Activated CD4-positive, alpha-beta memory T cell treated with anti-CD3 and anti-CD28 coated beads for 36 hours (primary cell): Measurements from ENCODE around the gene KCNJ10. TPM values are rescaled to one million over a fixed set of nuclear protein-coding genes. Genes with fewer than 3 reads are reported as not detected.

ENCODE experiments used
- CTCF ChIA-PET: fragments of 350-600 bp; sonication (Branson Sonifier 250); formaldehyde crosslinking; loops from one replicate; lab custom pipeline; 2021; ENCODE audit warnings: antibody characterized with exemption, inconsistent platforms; lab: Charles Lee
- POLR2A ChIA-PET: fragments of 350-600 bp; sonication (Branson Sonifier 250); formaldehyde crosslinking; loops from one replicate; lab custom pipeline; 2021; ENCODE audit warnings: antibody characterized with exemption; lab: Charles Lee
- DNase-seq: peaks from one replicate; pipeline ENCODE4 v3.0.0-alpha.2; 2020
- H3K27ac Mint-ChIP-seq: one replicate; pipeline ENCODE4 v1.8.0; 2021; ENCODE audit warnings: mixed read lengths
- H3K27me3 Mint-ChIP-seq: one replicate; pipeline ENCODE4 v1.8.0; 2021; ENCODE audit warnings: mixed read lengths
- H3K36me3 Mint-ChIP-seq: one replicate; pipeline ENCODE4 v1.8.0; 2021; ENCODE audit warnings: mixed read lengths
- H3K4me1 Mint-ChIP-seq: one replicate; pipeline ENCODE4 v1.8.0; 2021; ENCODE audit warnings: low read depth, mixed read lengths
- H3K4me3 Mint-ChIP-seq: one replicate; pipeline ENCODE4 v1.8.0; 2021; ENCODE audit warnings: mild to moderate bottlenecking, mixed read lengths
- H3K9me3 Mint-ChIP-seq: one replicate; pipeline ENCODE4 v1.8.0; 2021; ENCODE audit warnings: mixed read lengths
- intact Hi-C: fragments of 100-400 bp; cut with micrococcal nuclease; formaldehyde crosslinking; loops from one replicate; pipeline ENCODE4 v1.15.1; 2023
- total RNA-seq, 2 experiments: library from RNA; stranded (reverse); gene quantifications; one replicate each; pipeline ENCODE4 v1.2.3, GENCODE V29; 2021

The KCNJ10 gene
- total RNA-seq, 2 experiments from 2014 or later = not detected

- peaks cover 28% of the 10 kb centered on the region for H3K27me3 Mint-ChIP-seq
- DNase-seq = no peak
- CTCF ChIA-PET = interaction anchor here (1.3 to 1.9 kb wide), 2 partner anchors 37 to 39 kb away, joined by 8 read pairs; no protein-coding TSS in a partner anchor
- intact Hi-C loops = no loop called here
- no peaks in the 10 kb centered on the region for H3K36me3 Mint-ChIP-seq
- H3K27ac Mint-ChIP-seq = no peak overlapping the region
- no peaks in the 10 kb centered on the region for H3K4me1 Mint-ChIP-seq
- POLR2A ChIA-PET = no interaction called here
- H3K9me3 Mint-ChIP-seq = no peaks in the 10 kb centered on the region
- no peak overlapping the region for H3K4me3 Mint-ChIP-seq
Observed at GRCh38 chr1:159968901-159969300, 101.1 kb downstream of the KCNJ10 start.

DNA sequence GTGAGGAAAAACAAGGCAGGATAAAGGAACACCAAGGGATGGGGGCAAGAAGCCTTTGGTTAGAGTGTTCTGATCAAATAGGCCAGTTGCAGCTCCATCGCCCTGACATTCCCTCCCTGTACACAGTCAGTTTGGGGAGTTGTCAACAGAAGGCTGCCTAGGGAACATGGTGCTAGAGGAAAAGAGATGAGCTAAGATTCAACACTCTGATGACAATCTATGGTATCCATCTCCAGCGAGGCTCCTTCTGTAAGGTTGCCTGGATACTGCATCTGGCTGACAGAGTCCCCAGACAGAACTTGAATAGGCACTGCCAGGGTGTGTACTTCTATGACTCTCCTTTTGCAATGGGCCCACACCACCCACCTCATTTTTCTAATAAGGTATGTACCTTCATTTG lies 104.7 kb downstream of the KCNJ10 start:
- Mint-ChIP-seq H3K36me3 (no peaks in the 10 kb centered on the region), H3K4me3 (no peak overlapping the region), H3K4me1 (no peaks in the 10 kb centered on the region), H3K27ac (no peak overlapping the region), H3K9me3 (no peaks in the 10 kb centered on the region), H3K27me3 (peaks cover 21% of the 10 kb centered on the region)
- POLR2A ChIA-PET = no interaction called here
- DNase-seq = no peak
- intact Hi-C loops = no loop called here
- CTCF ChIA-PET = interaction anchor here (4.4 kb wide), 1 partner anchor 42 kb away, joined by 22 read pairs; no protein-coding TSS in a partner anchor

DNA sequence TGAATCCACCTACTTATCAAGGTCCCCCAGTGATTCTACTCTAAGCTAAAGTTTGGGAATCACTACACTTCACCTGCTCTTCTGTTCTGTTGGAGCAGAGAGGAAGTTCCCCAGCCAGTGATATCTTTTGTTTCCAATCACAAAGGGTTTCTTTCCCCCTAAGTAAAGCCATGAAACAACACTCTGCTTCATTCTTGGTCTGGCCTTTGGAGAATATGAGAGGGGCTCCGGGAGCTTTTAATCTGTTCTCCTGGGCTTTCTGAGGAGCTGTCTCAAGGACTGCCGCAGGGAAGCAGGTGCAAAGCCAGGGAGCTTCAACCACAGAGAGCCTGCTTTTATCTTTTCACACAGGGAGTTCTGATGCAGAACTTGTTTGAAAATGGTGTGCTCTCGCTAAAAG lies 105.8 kb downstream of the KCNJ10 start:
- peaks cover 21% of the 10 kb centered on the region for H3K27me3 Mint-ChIP-seq
- peaks cover 5% of the 10 kb centered on the region for H3K4me1 Mint-ChIP-seq
- H3K36me3 Mint-ChIP-seq = no peaks in the 10 kb centered on the region
- no peak overlapping the region for H3K4me3 Mint-ChIP-seq
- no peak overlapping the region for H3K27ac Mint-ChIP-seq
- DNase-seq = no peak
- H3K9me3 Mint-ChIP-seq = no peaks in the 10 kb centered on the region
- ChIA-PET POLR2A (no interaction called here), CTCF (interaction anchor here (4.4 kb wide), 1 partner anchor 43 kb away, joined by 22 read pairs; no protein-coding TSS in a partner anchor)
- intact Hi-C loops = no loop called here

GRCh38 chr1:159962176-159962575 lies 107.8 kb downstream of the KCNJ10 start:
- H3K4me1 Mint-ChIP-seq = peaks cover 11% of the 10 kb centered on the region
- peaks cover 11% of the 10 kb centered on the region for H3K27me3 Mint-ChIP-seq
- CTCF ChIA-PET = interaction anchor here (4.4 kb wide), 1 partner anchor 45 kb away, joined by 22 read pairs; no protein-coding TSS in a partner anchor
- DNase-seq = no peak
- H3K27ac Mint-ChIP-seq = no peak overlapping the region
- no peak overlapping the region for H3K4me3 Mint-ChIP-seq
- intact Hi-C loops = no loop called here
- POLR2A ChIA-PET = no interaction called here
- H3K9me3 Mint-ChIP-seq = no peaks in the 10 kb centered on the region
- no peaks in the 10 kb centered on the region for H3K36me3 Mint-ChIP-seq

GRCh38 chr1:159961636-159962035 lies 108.3 kb downstream of the KCNJ10 start:
- Mint-ChIP-seq H3K27ac (no peak overlapping the region), H3K4me1 (peaks cover 11% of the 10 kb centered on the region), H3K4me3 (no peak overlapping the region), H3K9me3 (no peaks in the 10 kb centered on the region), H3K27me3 (peaks cover 11% of the 10 kb centered on the region), H3K36me3 (no peaks in the 10 kb centered on the region)
- DNase-seq = no peak
- ChIA-PET POLR2A (no interaction called here), CTCF (no interaction called here)
- intact Hi-C loops = no loop called here

DNA sequence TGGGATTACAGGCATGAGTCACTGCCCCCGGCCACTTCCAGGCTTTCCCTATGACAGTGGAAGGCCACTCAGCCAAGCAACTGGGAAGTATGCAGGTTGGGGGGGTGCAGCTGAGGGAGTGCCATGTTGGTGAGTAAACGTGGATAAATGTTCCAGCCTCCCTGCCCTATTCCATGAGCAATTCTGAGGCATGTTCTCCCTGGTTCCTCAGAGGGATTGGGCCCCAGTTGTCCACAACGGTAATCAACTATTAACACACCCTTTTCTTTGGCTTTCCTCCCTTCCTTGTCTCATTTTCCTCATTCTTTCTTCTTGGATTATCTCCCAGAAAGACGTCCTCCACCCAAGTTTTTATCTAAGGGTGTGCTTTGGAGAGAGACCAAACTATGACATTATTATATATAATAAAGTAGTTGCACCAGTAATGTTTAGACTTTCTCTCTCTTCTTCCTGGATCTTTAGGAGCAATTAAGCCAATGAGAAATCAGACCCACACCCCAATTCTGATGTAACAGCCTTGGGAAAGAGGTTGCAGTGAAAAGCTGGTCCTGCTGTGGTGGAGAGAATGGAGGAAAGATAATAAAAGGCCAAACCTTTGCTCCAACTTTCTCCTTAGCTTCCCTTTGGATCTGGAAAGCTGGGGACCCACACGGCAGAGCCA lies 109.1 kb downstream of the KCNJ10 start:
- Mint-ChIP-seq H3K9me3 (no peaks in the 10 kb centered on the region), H3K4me1 (peaks cover 11% of the 10 kb centered on the region), H3K4me3 (no peak overlapping the region)

GRCh38 chr1:159959451-159959850 lies 110.5 kb downstream of the KCNJ10 start:
- ChIA-PET POLR2A (no interaction called here), CTCF (interaction anchor here (1.6 to 5.7 kb wide), 2 partner anchors 48 to 58 kb away, joined by 4 to 34 read pairs; no protein-coding TSS in a partner anchor)
- Mint-ChIP-seq H3K27me3 (peaks cover 10% of the 10 kb centered on the region), H3K9me3 (no peaks in the 10 kb centered on the region), H3K4me1 (peaks cover 11% of the 10 kb centered on the region), H3K36me3 (no peaks in the 10 kb centered on the region), H3K4me3 (no peak overlapping the region), H3K27ac (no peak overlapping the region)
- intact Hi-C loops = no loop called here
- no peak for DNase-seq

More for the DNA sequence above, 109.1 kb downstream of the KCNJ10 start:
- no peaks in the 10 kb centered on the region for H3K36me3 Mint-ChIP-seq
- DNase-seq = no peak
- H3K27ac Mint-ChIP-seq = no peak overlapping the region
- CTCF ChIA-PET = no interaction called here
- POLR2A ChIA-PET = no interaction called here
- H3K27me3 Mint-ChIP-seq = peaks cover 14% of the 10 kb centered on the region
- intact Hi-C loops = no loop called here

DNA sequence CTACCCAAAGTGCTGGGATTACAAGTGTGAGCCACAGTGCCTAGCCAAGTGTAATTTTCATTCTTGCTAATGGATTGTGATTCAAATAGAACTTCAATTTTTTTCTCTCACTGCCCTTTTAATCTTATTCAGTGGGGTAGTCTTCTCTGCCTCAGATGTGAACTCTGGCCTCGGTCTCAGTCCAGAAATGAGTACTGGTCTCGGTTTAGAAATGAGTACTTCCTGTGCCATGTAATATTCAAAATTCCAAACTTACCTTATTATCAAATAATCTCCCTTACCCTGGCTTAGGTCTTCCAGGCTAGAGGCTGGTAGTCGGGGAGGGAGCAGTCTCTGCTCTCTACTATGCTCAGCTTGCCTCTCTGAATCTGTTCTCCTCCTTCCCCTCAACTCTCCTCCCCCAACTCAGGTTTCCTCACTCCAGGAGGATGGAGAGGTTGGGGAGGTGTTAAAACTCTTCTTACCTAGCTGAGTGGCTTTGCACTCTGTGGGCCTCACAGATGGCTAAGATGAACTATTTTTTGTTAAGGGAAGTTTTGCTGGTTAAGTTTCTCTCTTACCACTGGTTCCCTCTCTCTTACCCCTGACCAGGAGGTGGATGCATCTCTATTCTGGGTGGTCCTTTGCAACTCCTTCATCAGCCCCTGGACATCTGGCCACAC lies 111.1 kb downstream of the KCNJ10 start:
- no peaks in the 10 kb centered on the region for H3K36me3 Mint-ChIP-seq

GRCh38 chr1:159957824-159958268 lies 112.1 kb downstream of the KCNJ10 start:
- POLR2A ChIA-PET = no interaction called here
- Mint-ChIP-seq H3K27me3 (peaks cover 17% of the 10 kb centered on the region), H3K4me1 (peaks cover 11% of the 10 kb centered on the region), H3K27ac (no peak overlapping the region), H3K36me3 (no peaks in the 10 kb centered on the region), H3K9me3 (no peaks in the 10 kb centered on the region), H3K4me3 (no peak overlapping the region)
- CTCF ChIA-PET = interaction anchor here (0.7 to 5.7 kb wide), 6 partner anchors 14 to 381 kb away, joined by 3 to 34 read pairs (median 3); no protein-coding TSS in a partner anchor
- DNase-seq = no peak
- intact Hi-C loops = no loop called here

More for the DNA sequence above, 111.1 kb downstream of the KCNJ10 start:
- peaks cover 13% of the 10 kb centered on the region for H3K27me3 Mint-ChIP-seq
- no peak overlapping the region for H3K27ac Mint-ChIP-seq
- intact Hi-C loops = no loop called here
- ChIA-PET CTCF (interaction anchor here (1.6 to 5.7 kb wide), 2 partner anchors 48 to 59 kb away, joined by 4 to 34 read pairs; no protein-coding TSS in a partner anchor), POLR2A (no interaction called here)
- H3K9me3 Mint-ChIP-seq = no peaks in the 10 kb centered on the region
- peak; percentile 24 for DNase-seq
- no peak overlapping the region for H3K4me3 Mint-ChIP-seq
- peaks cover 11% of the 10 kb centered on the region for H3K4me1 Mint-ChIP-seq

DNA sequence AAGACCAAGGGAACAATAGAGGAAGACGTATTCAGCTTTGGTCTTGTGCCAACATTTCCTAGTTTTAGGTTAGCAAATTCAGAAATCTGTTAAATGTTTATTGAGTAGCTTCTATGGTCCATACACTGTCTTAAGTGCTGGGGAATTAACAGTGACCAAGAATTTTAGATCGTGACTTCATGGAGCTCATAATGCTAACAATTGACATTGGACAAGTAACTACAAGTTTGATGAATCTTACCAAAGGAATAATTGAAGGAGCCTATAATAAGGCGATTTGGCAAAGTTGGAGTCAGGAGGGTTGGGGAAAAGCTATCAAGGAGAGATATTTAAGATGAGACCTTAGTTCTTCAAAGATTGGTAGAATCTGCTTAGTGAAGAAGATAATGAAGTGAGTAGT lies 114.5 kb downstream of the KCNJ10 start:
- peaks cover 11% of the 10 kb centered on the region for H3K4me1 Mint-ChIP-seq
- CTCF ChIA-PET = interaction anchor here (5.7 kb wide), 1 partner anchor 52 kb away, joined by 34 read pairs; no protein-coding TSS in a partner anchor
- intact Hi-C loops = no loop called here
- H3K27ac Mint-ChIP-seq = no peak overlapping the region
- POLR2A ChIA-PET = no interaction called here
- H3K27me3 Mint-ChIP-seq = peaks cover 31% of the 10 kb centered on the region
- H3K4me3 Mint-ChIP-seq = no peak overlapping the region
- H3K36me3 Mint-ChIP-seq = no peaks in the 10 kb centered on the region
- no peaks in the 10 kb centered on the region for H3K9me3 Mint-ChIP-seq
- no peak for DNase-seq

GRCh38 chr1:159953536-159954515 lies 116.1 kb downstream of the KCNJ10 start, which contains the start of gene SLAMF9:
TSS of gene SLAMF9 (minus strand) at chr1:159954237. CDS start at chr1:159954137, 100 bp downstream.
- H3K27ac Mint-ChIP-seq = no peak within 1 kb of the TSS
- intact Hi-C loops = no loop called here
- H3K9me3 Mint-ChIP-seq = no peaks in the 10 kb centered on the region
- no peaks in the 10 kb centered on the region for H3K36me3 Mint-ChIP-seq
- DNase-seq = no peak
- peaks cover 33% of the 10 kb centered on the region for H3K27me3 Mint-ChIP-seq
- H3K4me1 Mint-ChIP-seq = peaks cover 3% of the 10 kb centered on the region
- CTCF ChIA-PET = interaction anchor here (1.2 to 2.1 kb wide), 3 partner anchors 18 to 54 kb away, joined by 3 to 8 read pairs (median 3); no protein-coding TSS in a partner anchor
- POLR2A ChIA-PET = no interaction called here
- H3K4me3 Mint-ChIP-seq = no peak within 1 kb of the TSS
